GM23338 (cell line): ENCODE data around the gene CLCN1. TPM values are rescaled to one million over a fixed set of nuclear protein-coding genes. Genes with fewer than 3 reads are reported as not detected.

Experiments used
- ATAC-seq: fragments of 200-7000 bp; cut with Tn5 transposase; 3 replicates; pipeline ENCODE4 v1.9.1; 2020
- DNase-seq: peaks from one replicate; pipeline ENCODE4 v3.0.0-alpha.2; 2015; ENCODE audit warnings: low spot score
- H2AFZ ChIP-seq: fragments of 200-600 bp; sonication (generic); 2 replicates; pipeline ENCODE4 v1.8.0; 2016; ENCODE audit warnings: antibody characterized with exemption, mild to moderate bottlenecking, moderate library complexity
- H3F3A ChIP-seq: fragments of 200-600 bp; sonication (generic); replicated peaks from 2 replicates; pipeline ENCODE4 v1.8.0; 2017; ENCODE audit warnings: antibody characterized with exemption, mixed run types, low read depth
- H3K27ac ChIP-seq: fragments of 200-600 bp; sonication (generic); 2 replicates; pipeline ENCODE4 v1.6.1; 2016; ENCODE audit warnings: low read depth
- H3K27me3 ChIP-seq: fragments of 200-600 bp; sonication (generic); 2 replicates; pipeline ENCODE4 v1.8.0; 2016; ENCODE audit warnings: mild to moderate bottlenecking, mixed run types, moderate library complexity; ENCODE audit not compliant: insufficient read depth
- H3K36me3 ChIP-seq: fragments of 200-600 bp; sonication (generic); 2 replicates; pipeline ENCODE4 v1.8.0; 2016; ENCODE audit warnings: mild to moderate bottlenecking; ENCODE audit not compliant: insufficient read depth
- H3K4me1 ChIP-seq: fragments of 200-600 bp; sonication (generic); 2 replicates; pipeline ENCODE4 v1.8.0; 2016; ENCODE audit warnings: mild to moderate bottlenecking, moderate library complexity; ENCODE audit not compliant: insufficient read depth
- H3K4me2 ChIP-seq: fragments of 200-600 bp; sonication (generic); 2 replicates; pipeline ENCODE4 v1.7.1; 2017; ENCODE audit warnings: mixed run types
- H3K4me3 ChIP-seq: fragments of 200-600 bp; sonication (generic); 2 replicates; pipeline ENCODE4 v1.6.1; 2016; ENCODE audit warnings: mixed run types
- H3K79me2 ChIP-seq: fragments of 200-600 bp; sonication (generic); replicated peaks from 2 replicates; pipeline ENCODE4 v1.8.0; 2017; ENCODE audit warnings: mild to moderate bottlenecking; ENCODE audit not compliant: insufficient read depth
- H3K9me2 ChIP-seq: fragments of 200-600 bp; sonication (generic); 2 replicates; pipeline ENCODE4 v1.8.0; 2017; ENCODE audit not compliant: insufficient read depth
- H4K20me1 ChIP-seq: fragments of 200-600 bp; sonication (generic); replicated peaks from 2 replicates; pipeline ENCODE4 v1.8.0; 2017; ENCODE audit warnings: mild to moderate bottlenecking; ENCODE audit not compliant: insufficient read depth
- H3K27ac Mint-ChIP-seq: 2 replicates; pipeline ENCODE4 v1.8.0; 2020; ENCODE audit warnings: inconsistent platforms, mild to moderate bottlenecking, moderate library complexity, mixed read lengths
- H3K27me3 Mint-ChIP-seq: 3 replicates; pipeline ENCODE4 v1.8.0; 2022; ENCODE audit warnings: low read depth, mild to moderate bottlenecking, moderate library complexity, mixed read lengths, inconsistent platforms; ENCODE audit not compliant: insufficient read depth, poor library complexity
- H3K36me3 Mint-ChIP-seq: 3 replicates; pipeline ENCODE4 v1.8.0; 2021; ENCODE audit warnings: low read depth, mild to moderate bottlenecking, inconsistent platforms, moderate library complexity, mixed read lengths
- H3K4me1 Mint-ChIP-seq: 3 replicates; pipeline ENCODE4 v1.8.0; 2020; ENCODE audit warnings: mild to moderate bottlenecking, inconsistent platforms, mixed read lengths
- H3K4me3 Mint-ChIP-seq: 3 replicates; pipeline ENCODE4 v1.8.0; 2021; ENCODE audit warnings: moderate library complexity, mild to moderate bottlenecking, inconsistent platforms, mixed read lengths
- H3K9me3 Mint-ChIP-seq: 3 replicates; pipeline ENCODE4 v1.8.0; 2020; ENCODE audit warnings: moderate library complexity, mild to moderate bottlenecking, inconsistent platforms, mixed read lengths
- CREB1 ChIP-seq: fragments of 250-450 bp; sonication (Bioruptor Pico); IDR thresholded peaks from 2 replicates; pipeline ENCODE4 v1.5.0; 2020; ENCODE audit warnings: low read depth, mild to moderate bottlenecking, moderate library complexity
- EZH2 ChIP-seq: fragments of 200-600 bp; sonication (generic); IDR thresholded peaks from one replicate; pipeline ENCODE4 v1.8.0; 2017; ENCODE audit warnings: antibody characterized with exemption, mild to moderate bottlenecking, low read depth; ENCODE audit not compliant: unreplicated experiment
- EZH2phosphoT487 ChIP-seq: fragments of 200-600 bp; sonication (generic); IDR thresholded peaks from one replicate; pipeline ENCODE4 v1.8.1; 2018; ENCODE audit warnings: antibody characterized with exemption; ENCODE audit not compliant: unreplicated experiment
- JUNB ChIP-seq: IDR thresholded peaks from one replicate; pipeline ENCODE4 v1.6.1; 2016; ENCODE audit warnings: antibody characterized with exemption; ENCODE audit not compliant: unreplicated experiment
- NANOG ChIP-seq: IDR thresholded peaks from 2 replicates; pipeline ENCODE4 v1.6.1; 2016; ENCODE audit warnings: antibody characterized with exemption, borderline replicate concordance
- POLR2AphosphoS5 ChIP-seq: IDR thresholded peaks from 2 replicates; pipeline ENCODE4 v1.6.1; 2016; ENCODE audit warnings: antibody characterized with exemption, low read depth
- STAT1 ChIP-seq: IDR thresholded peaks from one replicate; pipeline ENCODE4 v1.6.1; 2016; ENCODE audit warnings: antibody characterized with exemption; ENCODE audit not compliant: unreplicated experiment
- ZNF114 ChIP-seq: fragments of 250-450 bp; sonication (Bioruptor Pico); IDR thresholded peaks from 2 replicates; pipeline ENCODE4 v1.5.0; 2020; ENCODE audit warnings: mild to moderate bottlenecking, moderate library complexity
- ZNF331 ChIP-seq: fragments of 250-450 bp; sonication (Bioruptor Pico); IDR thresholded peaks from 2 replicates; pipeline ENCODE4 v1.5.0; 2020; ENCODE audit warnings: low read depth, mild to moderate bottlenecking, moderate library complexity
- polyA plus RNA-seq: library from polyadenylated mRNA; unstranded; fragments of >200 nt; fragmentation: Nextera tagmentation; extraction: Ambion mirVana; gene quantifications from 2 replicates; pipeline ENCODE4 v1.2.1, GENCODE V29; 2016
- total RNA-seq: library from RNA; depleted of rRNA; stranded (reverse); fragments of >200 nt; shearing (Covaris generic); gene quantifications from 2 replicates; pipeline ENCODE4 v1.2.3, GENCODE V29; 2014
- TF ChIP-seq, protein P1 (sequence below), 2 experiments: fragments of 200-600 bp in 1 of 2; sonication (generic) in 1 of 2; conservative IDR thresholded peaks; 2 replicates each; pipeline versions ENCODE4 v1.5.1 to v1.6.1; 2016 to 2017; ENCODE audit warnings: antibody characterized with exemption in 2 of 2, low read depth in 2 of 2, mild to moderate bottlenecking in 2 of 2, moderate library complexity in 1 of 2
- TF ChIP-seq, protein P2 (sequence below): fragments of 250-450 bp; sonication (Bioruptor Pico); IDR thresholded peaks from 2 replicates; pipeline ENCODE4 v1.5.0; 2020; ENCODE audit warnings: mild to moderate bottlenecking, moderate library complexity

CLCN1 gene
- total and polyA plus RNA-seq, 2 experiments from 2014 or later = 0.38 to 0.48 TPM

DNA sequence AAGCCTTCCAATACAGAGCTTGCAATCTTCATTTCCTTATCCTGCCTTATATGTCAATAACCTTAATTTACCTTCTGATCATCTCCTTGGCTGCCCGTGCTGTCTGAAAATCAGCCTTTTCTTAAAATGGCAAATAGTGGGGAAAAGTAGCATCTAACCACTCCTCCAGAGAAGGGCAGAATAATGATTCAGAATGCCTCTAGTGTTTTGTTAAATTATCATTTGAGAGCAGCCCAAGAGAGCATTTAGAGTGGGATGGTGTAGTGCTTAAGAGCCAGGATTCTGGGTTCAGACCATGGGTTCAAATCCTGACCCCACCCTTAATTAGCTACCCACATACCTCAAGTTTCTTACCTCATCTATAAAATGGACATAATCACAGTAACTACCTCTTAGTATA is 35.8 kb upstream of the CLCN1 start (continued):
- TF ChIP-seq POLR2AphosphoS5 (no peak), ZNF331 (CRISPR knock-in tag) (no peak), STAT1 (no peak), ZNF114 (CRISPR knock-in tag) (no peak)
- TF ChIP-seq, protein P1, sequence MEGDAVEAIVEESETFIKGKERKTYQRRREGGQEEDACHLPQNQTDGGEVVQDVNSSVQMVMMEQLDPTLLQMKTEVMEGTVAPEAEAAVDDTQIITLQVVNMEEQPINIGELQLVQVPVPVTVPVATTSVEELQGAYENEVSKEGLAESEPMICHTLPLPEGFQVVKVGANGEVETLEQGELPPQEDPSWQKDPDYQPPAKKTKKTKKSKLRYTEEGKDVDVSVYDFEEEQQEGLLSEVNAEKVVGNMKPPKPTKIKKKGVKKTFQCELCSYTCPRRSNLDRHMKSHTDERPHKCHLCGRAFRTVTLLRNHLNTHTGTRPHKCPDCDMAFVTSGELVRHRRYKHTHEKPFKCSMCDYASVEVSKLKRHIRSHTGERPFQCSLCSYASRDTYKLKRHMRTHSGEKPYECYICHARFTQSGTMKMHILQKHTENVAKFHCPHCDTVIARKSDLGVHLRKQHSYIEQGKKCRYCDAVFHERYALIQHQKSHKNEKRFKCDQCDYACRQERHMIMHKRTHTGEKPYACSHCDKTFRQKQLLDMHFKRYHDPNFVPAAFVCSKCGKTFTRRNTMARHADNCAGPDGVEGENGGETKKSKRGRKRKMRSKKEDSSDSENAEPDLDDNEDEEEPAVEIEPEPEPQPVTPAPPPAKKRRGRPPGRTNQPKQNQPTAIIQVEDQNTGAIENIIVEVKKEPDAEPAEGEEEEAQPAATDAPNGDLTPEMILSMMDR (conservative IDR thresholded peaks at IDR 0.05; ENCODE audit: low read depth in 2 of 2) = no peak

DNA sequence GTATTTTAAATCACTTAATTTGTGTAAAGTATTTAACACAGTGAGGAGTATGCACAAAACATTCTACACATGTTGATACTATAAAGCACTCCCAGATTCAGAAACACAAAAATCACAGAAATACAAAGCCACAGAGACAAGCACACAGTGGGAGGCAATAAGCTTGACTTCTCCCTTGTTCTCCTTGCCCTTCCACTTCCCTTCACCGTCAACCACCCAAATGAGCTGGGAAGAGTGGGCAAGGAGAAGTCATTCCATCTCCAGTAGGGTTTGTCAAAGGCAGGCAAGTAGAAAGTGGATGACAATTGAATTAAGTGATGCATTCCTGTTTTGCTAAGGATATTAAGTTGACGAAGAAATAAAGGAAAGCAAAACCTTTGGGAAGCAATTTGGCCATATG is 35.3 kb upstream of the CLCN1 start:
- Mint-ChIP-seq H3K36me3 (0 out of 3 replicates have a peak, but pooled peaks cover 3% of the 10 kb centered on the region), H3K4me3 (no peak overlapping the region), H3K27ac (no peak overlapping the region), H3K9me3 (0 out of 3 replicates have a peak, but pooled peaks cover 3% of the 10 kb centered on the region), H3K4me1 (peaks cover 31% of the 10 kb centered on the region), H3K27me3 (peaks cover 14% of the 10 kb centered on the region)
- Histone ChIP-seq H2AFZ (no peak overlapping the region), H3K4me2 (no peak overlapping the region), H3K4me3 (no peak overlapping the region), H3K79me2 (no peaks in the 10 kb centered on the region), H3K27me3 (peaks cover 2% of the 10 kb centered on the region; the same call in 1 of the 2 replicates), H3K27ac (no peak overlapping the region), H3K9me2 (no peaks in the 10 kb centered on the region), H4K20me1 (no peaks in the 10 kb centered on the region), H3K4me1 (peaks cover 26% of the 10 kb centered on the region), H3F3A (peaks cover 13% of the 10 kb centered on the region; the same call in 1 of the 2 replicates), H3K36me3 (no peaks in the 10 kb centered on the region)
- ATAC-seq (no peak), DNase-seq (no peak)
- TF ChIP-seq EZH2phosphoT487 = no peak
- TF ChIP-seq JUNB = no peak
- no peak for TF ChIP-seq EZH2
- TF ChIP-seq ZNF114 (CRISPR knock-in tag) = no peak
- TF ChIP-seq, protein P2, sequence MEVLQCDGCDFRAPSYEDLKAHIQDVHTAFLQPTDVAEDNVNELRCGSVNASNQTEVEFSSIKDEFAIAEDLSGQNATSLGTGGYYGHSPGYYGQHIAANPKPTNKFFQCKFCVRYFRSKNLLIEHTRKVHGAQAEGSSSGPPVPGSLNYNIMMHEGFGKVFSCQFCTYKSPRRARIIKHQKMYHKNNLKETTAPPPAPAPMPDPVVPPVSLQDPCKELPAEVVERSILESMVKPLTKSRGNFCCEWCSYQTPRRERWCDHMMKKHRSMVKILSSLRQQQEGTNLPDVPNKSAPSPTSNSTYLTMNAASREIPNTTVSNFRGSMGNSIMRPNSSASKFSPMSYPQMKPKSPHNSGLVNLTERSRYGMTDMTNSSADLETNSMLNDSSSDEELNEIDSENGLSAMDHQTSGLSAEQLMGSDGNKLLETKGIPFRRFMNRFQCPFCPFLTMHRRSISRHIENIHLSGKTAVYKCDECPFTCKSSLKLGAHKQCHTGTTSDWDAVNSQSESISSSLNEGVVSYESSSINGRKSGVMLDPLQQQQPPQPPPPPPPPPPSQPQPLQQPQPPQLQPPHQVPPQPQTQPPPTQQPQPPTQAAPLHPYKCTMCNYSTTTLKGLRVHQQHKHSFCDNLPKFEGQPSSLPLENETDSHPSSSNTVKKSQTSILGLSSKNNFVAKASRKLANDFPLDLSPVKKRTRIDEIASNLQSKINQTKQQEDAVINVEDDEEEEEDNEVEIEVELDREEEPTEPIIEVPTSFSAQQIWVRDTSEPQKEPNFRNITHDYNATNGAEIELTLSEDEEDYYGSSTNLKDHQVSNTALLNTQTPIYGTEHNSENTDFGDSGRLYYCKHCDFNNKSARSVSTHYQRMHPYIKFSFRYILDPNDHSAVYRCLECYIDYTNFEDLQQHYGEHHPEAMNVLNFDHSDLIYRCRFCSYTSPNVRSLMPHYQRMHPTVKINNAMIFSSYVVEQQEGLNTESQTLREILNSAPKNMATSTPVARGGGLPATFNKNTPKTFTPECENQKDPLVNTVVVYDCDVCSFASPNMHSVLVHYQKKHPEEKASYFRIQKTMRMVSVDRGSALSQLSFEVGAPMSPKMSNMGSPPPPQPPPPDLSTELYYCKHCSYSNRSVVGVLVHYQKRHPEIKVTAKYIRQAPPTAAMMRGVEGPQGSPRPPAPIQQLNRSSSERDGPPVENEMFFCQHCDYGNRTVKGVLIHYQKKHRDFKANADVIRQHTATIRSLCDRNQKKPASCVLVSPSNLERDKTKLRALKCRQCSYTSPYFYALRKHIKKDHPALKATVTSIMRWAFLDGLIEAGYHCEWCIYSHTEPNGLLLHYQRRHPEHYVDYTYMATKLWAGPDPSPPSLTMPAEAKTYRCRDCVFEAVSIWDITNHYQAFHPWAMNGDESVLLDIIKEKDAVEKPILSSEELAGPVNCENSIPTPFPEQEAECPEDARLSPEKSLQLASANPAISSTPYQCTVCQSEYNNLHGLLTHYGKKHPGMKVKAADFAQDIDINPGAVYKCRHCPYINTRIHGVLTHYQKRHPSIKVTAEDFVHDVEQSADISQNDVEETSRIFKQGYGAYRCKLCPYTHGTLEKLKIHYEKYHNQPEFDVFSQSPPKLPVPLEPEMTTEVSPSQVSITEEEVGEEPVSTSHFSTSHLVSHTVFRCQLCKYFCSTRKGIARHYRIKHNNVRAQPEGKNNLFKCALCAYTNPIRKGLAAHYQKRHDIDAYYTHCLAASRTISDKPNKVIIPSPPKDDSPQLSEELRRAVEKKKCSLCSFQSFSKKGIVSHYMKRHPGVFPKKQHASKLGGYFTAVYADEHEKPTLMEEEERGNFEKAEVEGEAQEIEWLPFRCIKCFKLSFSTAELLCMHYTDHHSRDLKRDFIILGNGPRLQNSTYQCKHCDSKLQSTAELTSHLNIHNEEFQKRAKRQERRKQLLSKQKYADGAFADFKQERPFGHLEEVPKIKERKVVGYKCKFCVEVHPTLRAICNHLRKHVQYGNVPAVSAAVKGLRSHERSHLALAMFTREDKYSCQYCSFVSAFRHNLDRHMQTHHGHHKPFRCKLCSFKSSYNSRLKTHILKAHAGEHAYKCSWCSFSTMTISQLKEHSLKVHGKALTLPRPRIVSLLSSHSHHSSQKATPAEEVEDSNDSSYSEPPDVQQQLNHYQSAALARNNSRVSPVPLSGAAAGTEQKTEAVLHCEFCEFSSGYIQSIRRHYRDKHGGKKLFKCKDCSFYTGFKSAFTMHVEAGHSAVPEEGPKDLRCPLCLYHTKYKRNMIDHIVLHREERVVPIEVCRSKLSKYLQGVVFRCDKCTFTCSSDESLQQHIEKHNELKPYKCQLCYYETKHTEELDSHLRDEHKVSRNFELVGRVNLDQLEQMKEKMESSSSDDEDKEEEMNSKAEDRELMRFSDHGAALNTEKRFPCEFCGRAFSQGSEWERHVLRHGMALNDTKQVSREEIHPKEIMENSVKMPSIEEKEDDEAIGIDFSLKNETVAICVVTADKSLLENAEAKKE = no peak
- no peak for TF ChIP-seq STAT1
- TF ChIP-seq CREB1 (CRISPR knock-in tag) = no peak
- no peak for TF ChIP-seq ZNF331 (CRISPR knock-in tag)
- no peak for TF ChIP-seq POLR2AphosphoS5
- TF ChIP-seq, protein P1 (conservative IDR thresholded peaks at IDR 0.05; ENCODE audit: low read depth in 2 of 2) = no peak
- TF ChIP-seq NANOG = no peak
